OCI-LY7 (cell line): Measurements from ENCODE around the gene CATSPERB.

Experiments
- CTCF ChIP-seq: fragments of 200-600 bp; sonication (generic); conservative IDR thresholded peaks from 2 replicates; pipeline ENCODE4 v1.5.1; 2014; ENCODE audit warnings: mild to moderate bottlenecking, antibody characterized with exemption, low read length, moderate library complexity, mixed read lengths
- EZH2phosphoT487 ChIP-seq: fragments of 200-600 bp; sonication (generic); IDR thresholded peaks from 2 replicates; pipeline ENCODE4 v1.6.1; 2018; ENCODE audit warnings: low read depth, borderline replicate concordance, mild to moderate bottlenecking, mixed run types, antibody characterized with exemption, low read length, moderate library complexity, mixed read lengths

DNA sequence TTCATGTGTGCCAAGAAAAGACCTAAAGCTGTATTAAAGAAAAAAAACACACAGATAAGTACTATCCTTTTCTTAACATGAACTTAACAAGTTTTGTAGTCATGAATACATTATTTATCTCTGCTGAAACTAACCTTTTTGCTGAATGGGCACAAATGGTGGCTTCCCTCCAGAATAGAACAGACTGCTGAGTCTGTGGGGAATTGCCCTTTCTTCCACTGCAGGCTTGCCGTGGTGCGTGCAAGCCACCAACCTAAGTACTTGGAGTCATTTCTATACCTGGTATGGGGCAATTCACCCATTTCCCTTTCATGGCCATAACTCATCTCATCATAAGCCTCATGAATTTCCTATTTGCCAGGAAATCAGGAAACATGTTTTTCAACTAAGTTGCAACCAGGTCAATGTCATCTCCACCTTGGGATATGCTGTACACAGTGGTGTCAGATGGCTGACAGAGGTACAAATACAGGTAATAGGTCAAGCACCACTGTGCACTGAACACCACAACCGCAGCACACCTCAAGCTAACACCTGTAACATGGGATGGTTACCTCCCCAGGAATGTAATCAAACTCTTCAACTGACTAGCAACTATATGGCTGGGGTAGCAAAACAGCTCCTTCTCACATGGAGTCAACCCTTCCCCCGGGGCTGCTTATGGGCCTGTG lies 49.9 kb downstream of the CATSPERB start:
- TF ChIP-seq CTCF = no peak
- no peak for TF ChIP-seq EZH2phosphoT487
